Measurements from ENCODE around the gene CCDC3.

DNA sequence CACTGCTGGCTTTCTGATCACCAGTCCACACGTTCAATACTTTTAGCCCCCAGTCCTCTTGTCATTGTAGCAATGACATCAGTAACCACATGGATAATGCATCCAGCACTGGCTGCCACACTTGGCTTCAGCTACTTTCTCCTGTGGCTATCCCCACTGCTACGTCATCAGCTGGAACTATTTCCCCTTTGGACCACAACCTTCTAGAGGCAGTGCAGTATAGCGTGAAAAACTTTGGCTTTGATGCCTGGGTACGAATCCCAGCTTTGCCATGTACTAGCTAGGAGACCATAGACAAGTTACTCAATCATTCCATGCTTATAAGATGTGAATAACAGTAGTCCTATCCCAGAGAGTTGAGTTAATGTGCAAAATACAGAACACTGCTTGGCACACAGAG, 63.2 kb downstream of the CCDC3 start:
- TF ChIP-seq CTCF (IDR thresholded peaks at IDR 0.05; ENCODE audit: low read depth, low read length, missing input control): no peak
- no peak for TF ChIP-seq TAF1 (conservative IDR thresholded peaks at IDR 0.05)
- TF ChIP-seq RAD21 (IDR thresholded peaks at IDR 0.05): no peak
- TF ChIP-seq SP1 (IDR thresholded peaks at IDR 0.05): no peak
- TF ChIP-seq YY1 (IDR thresholded peaks at IDR 0.05): no peak
- TF ChIP-seq, protein P1, sequence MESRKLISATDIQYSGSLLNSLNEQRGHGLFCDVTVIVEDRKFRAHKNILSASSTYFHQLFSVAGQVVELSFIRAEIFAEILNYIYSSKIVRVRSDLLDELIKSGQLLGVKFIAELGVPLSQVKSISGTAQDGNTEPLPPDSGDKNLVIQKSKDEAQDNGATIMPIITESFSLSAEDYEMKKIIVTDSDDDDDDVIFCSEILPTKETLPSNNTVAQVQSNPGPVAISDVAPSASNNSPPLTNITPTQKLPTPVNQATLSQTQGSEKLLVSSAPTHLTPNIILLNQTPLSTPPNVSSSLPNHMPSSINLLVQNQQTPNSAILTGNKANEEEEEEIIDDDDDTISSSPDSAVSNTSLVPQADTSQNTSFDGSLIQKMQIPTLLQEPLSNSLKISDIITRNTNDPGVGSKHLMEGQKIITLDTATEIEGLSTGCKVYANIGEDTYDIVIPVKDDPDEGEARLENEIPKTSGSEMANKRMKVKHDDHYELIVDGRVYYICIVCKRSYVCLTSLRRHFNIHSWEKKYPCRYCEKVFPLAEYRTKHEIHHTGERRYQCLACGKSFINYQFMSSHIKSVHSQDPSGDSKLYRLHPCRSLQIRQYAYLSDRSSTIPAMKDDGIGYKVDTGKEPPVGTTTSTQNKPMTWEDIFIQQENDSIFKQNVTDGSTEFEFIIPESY (IDR thresholded peaks at IDR 0.05): no peak
- TF ChIP-seq, protein P2, sequence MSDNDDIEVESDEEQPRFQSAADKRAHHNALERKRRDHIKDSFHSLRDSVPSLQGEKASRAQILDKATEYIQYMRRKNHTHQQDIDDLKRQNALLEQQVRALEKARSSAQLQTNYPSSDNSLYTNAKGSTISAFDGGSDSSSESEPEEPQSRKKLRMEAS (IDR thresholded peaks at IDR 0.05): no peak

Data from liver (tissue), 3 donors.